ENCODE results near the gene IQGAP3. TPM values are rescaled to one million over a fixed set of nuclear protein-coding genes. Genes with fewer than 3 reads are reported as not detected.

Gene IQGAP3
- total RNA-seq, 1 experiment from 2014 or later, result 25.6 TPM

GRCh38 chr1:156491151-156491949, 81.0 kb downstream of the IQGAP3 start:
- no peak overlapping the region for H3K4me3 ChIP-seq (ENCODE audit: low read depth in 2 of 2, low read length in 2 of 2)
- POLR2A ChIA-PET, result interaction anchor here (0.7 kb wide), 1 partner anchor 10 kb away, joined by 8 read pairs; no protein-coding TSS in a partner anchor
- no peak overlapping the region for H3K27ac ChIP-seq (ENCODE audit: low read length)

More at GRCh38 chr1:156491151-156491949, 81.0 kb downstream of the IQGAP3 start:
- no peak for DNase-seq (ENCODE audit: low read depth, low spot score)
- Histone ChIP-seq H3K36me3 (ENCODE audit: control insufficient read depth, insufficient read depth, low read length) (no peaks in the 10 kb centered on the region), H3K9me3 (ENCODE audit: control insufficient read depth, insufficient read depth, low read depth, low read length) (no peaks in the 10 kb centered on the region), H3K4me1 (ENCODE audit: control insufficient read depth, insufficient read depth, low read length) (peaks cover 37% of the 10 kb centered on the region), H3K27me3 (ENCODE audit: control insufficient read depth, insufficient read depth, low read length) (no peaks in the 10 kb centered on the region)
- intact Hi-C loops (cut with micrococcal nuclease; ENCODE audit: unreplicated experiment) (no loop called here), in situ Hi-C loops (cut with HindIII; ENCODE audit: low pct_unique_long_range_greater_than_20kb, low sequenced_read_pairs) (no loop called here)
- ATAC-seq, result no peak
- CTCF ChIA-PET, result interaction anchor here (0.6 to 1.6 kb wide), 3 partner anchors 10 to 115 kb away, joined by 4 to 7 read pairs (median 6); partner anchors contain the start of gene MEF2D
- no TSS peak for BruUV-seq (replicated peaks)
- TF ChIP-seq TCF7L2 (IDR thresholded peaks at IDR 0.05; ENCODE audit: low read depth, low read length) (no peak), POLR2AphosphoS5 (IDR thresholded peaks at IDR 0.05; ENCODE audit: low read depth, low read length) (no peak), REST (IDR thresholded peaks at IDR 0.05; ENCODE audit: insufficient read depth in 1 of 2, low read depth in 2 of 2, low read length in 1 of 2) (no peak), CTCF (IDR thresholded peaks at IDR 0.05) (no peak), SIN3A (IDR thresholded peaks at IDR 0.05; ENCODE audit: borderline replicate concordance, insufficient read depth, low read depth, low read length) (no peak)
